GM12872 (cell line): ENCODE results near the gene LRP1B.

Source experiments
- CTCF ChIP-seq: IDR thresholded peaks from 3 replicates; pipeline ENCODE4 v1.5.1; 2011; ENCODE audit warnings: low read depth, mild to moderate bottlenecking, low read length, moderate library complexity; ENCODE audit not compliant: insufficient read depth

LRP1B gene

GRCh38 chr2:142100970-142101369 is 29.8 kb downstream of the LRP1B start:
- TF ChIP-seq CTCF: no peak

- no peak for TF ChIP-seq CTCF
Observed at GRCh38 chr2:142100139-142100873, 30.5 kb downstream of the LRP1B start.

GRCh38 chr2:142097711-142098110 is 33.1 kb downstream of the LRP1B start:
- no peak for TF ChIP-seq CTCF

- no peak for TF ChIP-seq CTCF
Observed at GRCh38 chr2:142095647-142096046, 35.2 kb downstream of the LRP1B start.

- no peak for TF ChIP-seq CTCF
Observed at GRCh38 chr2:142094233-142094632, 36.6 kb downstream of the LRP1B start.

- TF ChIP-seq CTCF: no peak
Observed at GRCh38 chr2:142088058-142088568, 42.7 kb downstream of the LRP1B start.

- no peak for TF ChIP-seq CTCF
Observed at GRCh38 chr2:142082368-142082767, 48.4 kb downstream of the LRP1B start.
